Gastrocnemius medialis (tissue), 4 donors: ENCODE measurements around the gene SHLD1. TPM values are rescaled to one million over a fixed set of nuclear protein-coding genes. Genes with fewer than 3 reads are reported as not detected.
A peak's percentile ranks its signal among the peaks of the same experiment; 100 is the strongest.

Experiments used
- ATAC-seq, 2 donors: fragments of 150-250 bp; one replicate each; pipeline ENCODE4 v1.9.1; 2016
- DNase-seq, 2 donors: peaks; one replicate each; pipeline ENCODE4 v3.0.0-alpha.2; 2019
- H3K27ac ChIP-seq, 4 donors: fragments of 200-600 bp; sonication (generic); 1 replicate in 1 of 4; 2 replicates in 3 of 4; pipeline ENCODE4 v1.5.1; 2016 to 2018; ENCODE audit warnings: mild to moderate bottlenecking in 2 of 4, moderate library complexity in 1 of 4
- H3K27me3 ChIP-seq, 3 donors: fragments of 200-600 bp; sonication (generic) in 2 of 3; 1 replicate in 1 of 3; 2 replicates in 2 of 3; pipeline versions ENCODE4 v1.5.1 to v1.6.0; 2016 to 2019; ENCODE audit warnings: mild to moderate bottlenecking in 1 of 3, moderate library complexity in 1 of 3
- H3K36me3 ChIP-seq, 2 donors: fragments of 200-600 bp; sonication (generic) in 1 of 2; one replicate each; pipeline ENCODE4 v1.5.1; 2017 to 2018
- H3K4me1 ChIP-seq, 2 donors: fragments of 200-600 bp; sonication (generic) in 1 of 2; one replicate each; pipeline ENCODE4 v1.5.1; 2016 to 2017; ENCODE audit warnings: mild to moderate bottlenecking in 2 of 2
- H3K4me3 ChIP-seq, 4 donors: fragments of 200-600 bp; sonication (generic) in 3 of 4; 1 replicate in 1 of 4; 2 replicates in 3 of 4; pipeline ENCODE4 v1.5.1; 2016 to 2019; ENCODE audit warnings: mild to moderate bottlenecking in 2 of 4
- H3K9me3 ChIP-seq, 3 donors: fragments of 200-600 bp; sonication (generic) in 2 of 3; 1 replicate in 1 of 3; 2 replicates in 2 of 3; pipeline ENCODE4 v1.5.1; 2016 to 2019
- CTCF ChIP-seq, 5 experiments: fragments of 450-650 bp in 3 of 5; fragments of 200-600 bp in 2 of 5; sonication (generic) in 2 of 5; IDR thresholded peaks in 4 of 5; conservative IDR thresholded peaks in 1 of 5; 1 replicate in 4 of 5; 2 replicates in 1 of 5; pipeline ENCODE4 v1.5.1; 2016 to 2019; ENCODE audit warnings: antibody characterized with exemption in 5 of 5, mild to moderate bottlenecking in 3 of 5, moderate library complexity in 3 of 5
- POLR2A ChIP-seq, 2 donors: fragments of 450-650 bp; IDR thresholded peaks; one replicate each; pipeline ENCODE4 v1.6.1; 2017; ENCODE audit warnings: antibody characterized with exemption in 2 of 2, mild to moderate bottlenecking in 2 of 2, moderate library complexity in 2 of 2
- in situ Hi-C, 4 donors: fragments of 200-750 bp; cut with MboI; loops; one replicate each; pipeline versions ENCODE4 v1.15.0 to v1.8.0; 2017; ENCODE audit warnings: low sequenced_read_pairs in 4 of 4
- intact Hi-C: fragments of 100-400 bp; cut with DNase I; formaldehyde crosslinking; loops from one replicate; pipeline ENCODE4 v1.15.1; 2023; ENCODE audit warnings: low total_unique reads
- total RNA-seq, 4 donors: library from RNA; depleted of rRNA; stranded (reverse); fragments of >200 nt; gene quantifications; one replicate each; pipeline versions ENCODE4 v1.1.0 to v1.2.3, GENCODE V29; 2016

Gene SHLD1
- total RNA-seq, 4 donors from 2014 or later, result 5.4 to 7.1 (median 5.8) TPM

DNA sequence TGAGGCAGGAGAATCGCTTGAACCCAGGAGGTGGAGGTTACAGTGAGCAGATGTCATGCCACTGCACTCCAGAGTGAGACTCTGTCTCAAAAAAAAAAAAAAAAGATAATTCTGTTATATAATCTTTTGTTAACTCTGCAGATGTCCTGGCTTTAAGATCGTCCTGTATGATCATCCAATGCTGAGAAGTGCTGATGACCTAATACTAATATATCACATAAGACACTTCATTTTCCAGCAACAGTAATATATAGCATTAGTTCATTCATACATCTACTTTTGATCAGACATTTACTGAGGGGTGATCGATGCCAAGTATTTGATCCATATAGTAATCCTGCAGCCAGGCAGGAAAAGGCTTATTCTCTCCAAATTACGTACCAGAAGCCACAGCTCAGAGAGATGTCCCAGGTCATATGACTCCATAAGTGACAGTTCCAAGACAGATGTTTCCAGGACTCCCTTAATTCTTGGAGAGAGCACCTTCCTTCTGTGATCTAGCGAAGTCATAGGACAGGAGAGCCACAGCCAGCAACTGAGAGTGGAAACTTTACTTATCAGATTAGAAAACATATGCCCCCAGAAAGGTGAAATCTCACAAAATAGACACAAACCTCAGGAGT is 60.7 kb downstream of the SHLD1 start:
- TF ChIP-seq CTCF (IDR thresholded peaks at IDR 0.05 in 4 of 5, conservative IDR thresholded peaks at IDR 0.05 in 1 of 5) (no peak), POLR2A (IDR thresholded peaks at IDR 0.05) (no peak)
- in situ Hi-C loops (no loop called here), intact Hi-C loops (no loop called here)
- Histone ChIP-seq H3K4me3 (no peak overlapping the region), H3K27ac (no peak overlapping the region), H3K4me1 (no peaks in the 10 kb centered on the region), H3K9me3 (no peaks in the 10 kb centered on the region), H3K36me3 (no peaks in the 10 kb centered on the region), H3K27me3 (no peaks in the 10 kb centered on the region)
- ATAC-seq (no peak), DNase-seq (no peak)

- TF ChIP-seq POLR2A (IDR thresholded peaks at IDR 0.05) (no peak), CTCF (IDR thresholded peaks at IDR 0.05 in 4 of 5, conservative IDR thresholded peaks at IDR 0.05 in 1 of 5) (no peak)
- Histone ChIP-seq H3K9me3 (no peaks in the 10 kb centered on the region), H3K27me3 (no peaks in the 10 kb centered on the region), H3K4me3 (no peak overlapping the region), H3K36me3 (no peaks in the 10 kb centered on the region), H3K27ac (no peak overlapping the region), H3K4me1 (no peaks in the 10 kb centered on the region)
- ATAC-seq (no peak), DNase-seq (no peak)
- intact Hi-C loops (no loop called here), in situ Hi-C loops (no loop called here)
These were observed 61.5 kb downstream of the SHLD1 start for GRCh38 chr20:5811746-5812145.

DNA sequence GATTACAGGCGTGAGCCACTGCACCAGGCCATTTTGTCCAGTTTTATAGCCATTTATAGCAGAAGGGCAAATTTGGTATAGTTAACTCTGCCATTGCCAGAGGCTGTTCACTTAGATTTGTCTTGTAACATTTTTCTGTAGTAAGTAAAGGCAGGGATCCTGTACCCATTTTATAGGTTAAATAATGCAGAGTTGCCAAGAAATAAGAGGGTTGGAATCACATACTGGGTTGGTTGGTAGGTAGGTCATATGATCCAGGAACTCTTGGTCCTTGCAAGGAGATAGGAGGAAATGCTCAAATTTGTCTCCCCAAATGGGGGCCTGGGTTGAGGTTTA is 68.1 kb downstream of the SHLD1 start:
- no peak overlapping the region for H3K4me3 ChIP-seq
- H3K4me1 ChIP-seq, result peaks cover 16 to 20% of the 10 kb centered on the region in 2 donors
- no peaks in the 10 kb centered on the region for H3K27me3 ChIP-seq
- intact Hi-C loops, result loop anchor here (2.0 kb wide), 1 partner anchor 70 kb away; no protein-coding TSS in a partner anchor
- in situ Hi-C loops, result no loop called here
- H3K9me3 ChIP-seq, result no peaks in the 10 kb centered on the region
- DNase-seq (no peak), ATAC-seq (peak in 1 of 2 donors; percentile 39)
- TF ChIP-seq CTCF (IDR thresholded peaks at IDR 0.05 in 4 of 5, conservative IDR thresholded peaks at IDR 0.05 in 1 of 5), result no peak
- no peak for TF ChIP-seq POLR2A (IDR thresholded peaks at IDR 0.05)
- no peaks in the 10 kb centered on the region for H3K36me3 ChIP-seq
- H3K27ac ChIP-seq, result peak overlapping the region; percentile 61 to 76 (median 74)

- DNase-seq (no peak), ATAC-seq (no peak)
- H3K27me3 ChIP-seq, result no peaks in the 10 kb centered on the region
- in situ Hi-C loops (no loop called here), intact Hi-C loops (loop anchor here (5.0 kb wide), 1 partner anchor 112 kb away; no protein-coding TSS in a partner anchor)
- TF ChIP-seq POLR2A (IDR thresholded peaks at IDR 0.05) (no peak), CTCF (IDR thresholded peaks at IDR 0.05 in 4 of 5, conservative IDR thresholded peaks at IDR 0.05 in 1 of 5) (no peak)
- H3K4me1 ChIP-seq, result peaks cover 22% of the 10 kb centered on the region in 2 donors
- no peak overlapping the region for H3K4me3 ChIP-seq
- H3K27ac ChIP-seq, result no peak overlapping the region
- H3K36me3 ChIP-seq, result no peaks in the 10 kb centered on the region
- no peaks in the 10 kb centered on the region for H3K9me3 ChIP-seq
These were observed 70.5 kb downstream of the SHLD1 start for GRCh38 chr20:5820738-5821137.
